Stimulated activated CD4-positive, alpha-beta T cell treated with anti-CD3 and anti-CD28 coated beads, Interleukin-1b, Interleukin-23, amount 100 ng/mL, for 48 hours (primary cell): ENCODE results near the gene IL18R1.

ENCODE experiments used
- DNase-seq: peaks from one replicate; pipeline ENCODE4 v3.0.0-alpha.2; 2020

IL18R1 gene

DNA sequence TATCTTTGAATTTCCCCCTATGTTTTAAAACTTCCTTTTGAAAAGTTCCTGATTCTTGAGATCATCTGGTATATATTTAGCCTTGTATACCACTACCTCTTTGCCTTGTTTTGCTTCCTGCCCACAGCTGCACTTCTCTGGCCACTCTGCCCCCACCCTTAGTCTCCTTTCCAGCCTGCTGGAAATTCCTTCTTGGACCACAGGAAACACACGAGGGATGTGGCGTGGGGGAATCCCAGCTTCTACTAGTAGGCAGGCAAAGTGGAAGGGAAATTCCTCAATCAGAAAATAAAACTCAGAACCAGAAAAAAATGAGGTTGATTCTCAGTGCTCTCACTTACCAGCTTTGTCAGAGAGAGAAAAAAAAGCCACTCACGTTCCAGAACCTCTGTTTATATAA lies 80.7 kb downstream of the IL18R1 start:
- peak; percentile 20 for DNase-seq

DNA sequence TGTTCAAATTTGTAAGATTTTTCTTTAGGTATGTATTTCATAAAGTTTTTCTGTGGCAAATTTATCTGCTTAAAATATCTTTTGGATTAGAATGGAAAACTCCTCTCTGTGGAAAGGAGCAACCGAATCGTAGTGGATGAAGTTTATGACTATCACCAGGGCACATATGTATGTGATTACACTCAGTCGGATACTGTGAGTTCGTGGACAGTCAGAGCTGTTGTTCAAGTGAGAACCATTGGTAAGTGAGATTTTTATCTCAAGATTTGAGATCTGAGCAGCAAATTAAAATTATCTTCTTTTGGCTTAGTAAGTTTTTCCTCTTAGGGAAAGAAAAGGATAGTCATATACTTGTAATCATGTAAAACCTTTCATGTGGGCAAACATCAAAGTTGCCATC lies 81.5 kb downstream of the IL18R1 start:
- DNase-seq, result no peak

DNA sequence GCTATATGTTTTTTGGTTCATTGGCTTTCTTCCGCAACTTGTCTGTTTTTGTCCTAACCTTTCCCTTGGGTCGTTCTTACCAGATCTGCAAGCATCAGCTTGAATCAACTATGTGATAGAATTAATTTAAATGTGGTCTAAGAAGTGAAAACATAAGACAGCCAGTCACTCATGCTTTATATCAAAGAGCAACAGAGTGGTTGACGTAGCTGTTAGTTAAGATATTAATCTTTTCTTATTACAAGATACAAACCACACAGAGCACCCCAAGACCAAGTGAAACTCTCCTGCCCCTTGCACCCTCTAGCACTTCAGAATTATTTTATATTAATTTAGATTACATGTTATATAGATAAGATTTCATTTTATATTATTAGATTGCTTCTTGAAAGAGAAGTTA lies 82.5 kb downstream of the IL18R1 start:
- DNase-seq, result no peak

DNA sequence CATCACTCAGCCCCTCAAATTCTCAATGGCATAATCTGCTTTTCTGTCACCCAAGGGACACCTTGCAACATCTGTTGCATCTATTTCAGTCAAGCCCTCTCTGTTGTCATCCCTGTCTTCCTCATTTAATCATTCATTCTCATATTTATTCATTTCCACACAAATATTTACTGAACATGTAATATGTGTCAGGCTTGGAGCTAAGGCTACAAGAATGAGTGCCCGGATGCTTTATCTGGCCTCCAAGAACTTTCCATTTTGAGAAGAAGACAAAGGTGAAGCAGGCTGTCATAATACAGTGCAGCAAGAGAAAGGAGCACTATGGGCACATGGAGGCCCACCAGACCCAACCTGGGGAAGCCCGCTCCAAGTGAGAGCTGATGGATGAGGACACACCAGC lies 83.0 kb downstream of the IL18R1 start:
- no peak for DNase-seq

DNA sequence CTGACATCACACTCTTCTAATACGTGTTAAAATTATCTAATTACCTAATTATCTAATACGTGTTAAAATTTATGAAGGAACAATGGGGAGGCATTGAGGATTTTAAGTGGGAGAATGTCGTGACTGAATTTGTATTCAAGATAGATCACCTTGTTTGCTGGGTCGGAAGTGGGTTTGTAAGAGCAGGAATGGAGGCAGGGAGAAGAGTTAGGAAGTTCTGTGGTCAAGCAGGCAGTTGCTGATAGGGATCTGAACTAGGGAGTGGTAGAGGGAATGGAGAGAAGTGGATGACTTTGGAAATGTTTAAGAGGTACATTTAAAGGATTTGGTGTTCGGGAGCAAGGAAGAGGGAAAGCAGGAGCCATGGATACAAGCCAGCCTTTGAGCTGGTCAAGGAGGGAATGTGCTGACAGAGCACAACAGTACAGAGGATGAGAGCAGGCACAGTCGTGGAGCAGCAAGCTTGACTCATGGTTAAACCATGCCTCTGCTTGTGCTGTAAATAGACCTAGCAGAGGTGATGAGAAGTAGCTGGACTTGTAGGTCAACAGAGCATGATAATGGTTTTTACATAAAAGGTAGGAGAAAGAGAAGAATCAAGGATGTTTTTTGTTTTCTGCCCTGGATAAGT lies 83.6 kb downstream of the IL18R1 start:
- no peak for DNase-seq

DNA sequence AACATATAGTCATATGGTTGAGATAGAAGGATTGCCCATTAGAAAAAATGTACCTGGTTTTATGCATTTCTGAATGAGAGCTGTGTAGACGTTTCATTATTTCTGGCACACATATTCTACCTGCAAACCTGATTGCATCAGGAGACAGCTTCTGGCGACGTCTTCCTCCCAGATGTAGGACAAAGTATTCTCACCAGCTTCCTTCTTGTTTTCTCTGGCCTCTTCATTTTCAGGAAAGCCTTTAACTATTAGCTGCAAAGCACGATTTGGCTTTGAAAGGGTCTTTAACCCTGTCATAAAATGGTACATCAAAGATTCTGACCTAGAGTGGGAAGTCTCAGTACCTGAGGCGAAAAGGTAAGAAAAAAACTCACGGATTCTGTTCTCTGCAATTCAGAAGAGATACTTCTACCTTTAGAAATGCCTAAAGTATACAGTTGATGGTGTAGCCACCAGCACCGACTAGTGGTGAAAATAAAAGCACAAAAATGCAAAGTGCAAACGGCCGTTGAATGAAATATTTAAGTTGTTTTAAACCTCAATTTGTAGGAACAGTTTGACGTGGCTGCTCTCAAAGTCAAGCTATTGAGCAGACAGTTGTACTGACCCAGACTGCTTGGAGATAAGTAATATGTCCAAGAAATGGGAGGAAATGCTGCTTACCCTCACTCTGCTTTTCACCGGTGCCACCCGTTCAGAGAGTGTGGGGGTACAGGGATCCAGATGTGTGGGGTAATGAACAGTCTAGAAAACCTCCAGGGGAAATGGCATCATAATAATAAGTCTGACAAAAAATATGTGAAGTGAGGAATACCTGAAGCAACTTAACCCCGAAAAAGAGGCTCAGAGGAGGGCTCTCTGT lies 87.6 kb downstream of the IL18R1 start:
- peak; percentile 42 for DNase-seq

DNA sequence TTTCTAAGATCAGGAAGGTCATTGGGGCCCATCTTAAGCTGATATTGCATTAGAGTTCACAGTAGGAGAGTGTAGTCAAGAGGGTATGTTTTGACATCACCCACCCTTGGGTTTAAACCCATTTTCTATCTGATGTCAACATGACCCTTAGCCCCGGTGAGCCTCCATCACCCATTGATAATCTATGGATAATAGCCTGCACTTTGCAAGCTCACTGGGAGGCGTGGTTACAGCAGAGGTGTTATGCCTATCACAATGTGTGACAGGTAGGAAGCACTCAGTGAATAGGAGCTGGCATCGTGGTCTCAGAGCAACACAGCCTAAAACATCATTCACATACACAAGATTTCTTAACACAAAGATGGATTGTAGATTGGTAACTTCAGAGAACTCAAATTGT lies 88.6 kb downstream of the IL18R1 start:
- no peak for DNase-seq

DNA sequence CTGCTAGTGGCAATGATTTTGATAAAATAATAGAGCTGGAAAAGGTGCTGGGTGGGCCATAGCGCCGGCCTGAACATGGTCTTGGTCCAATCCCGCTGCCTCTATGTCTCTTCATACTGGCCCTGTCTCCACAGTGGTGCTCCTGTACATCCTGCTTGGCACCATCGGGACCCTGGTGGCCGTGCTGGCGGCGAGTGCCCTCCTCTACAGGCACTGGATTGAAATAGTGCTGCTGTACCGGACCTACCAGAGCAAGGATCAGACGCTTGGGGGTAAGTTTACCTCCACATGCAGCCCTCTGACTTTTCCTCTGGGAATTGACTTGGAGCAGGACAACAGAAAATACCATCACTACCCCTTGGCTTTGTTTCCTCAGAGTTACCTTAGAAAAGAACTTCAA lies 91.3 kb downstream of the IL18R1 start:
- DNase-seq, result no peak
